ENCODE results near the gene PTX3.

GRCh38 chr3:157443905-157444796 lies 7.5 kb downstream of the PTX3 start:
- no peak for TF ChIP-seq POLR2AphosphoS5 (IDR thresholded peaks at IDR 0.05; ENCODE audit: low read depth, low read length)
- TF ChIP-seq, protein P1, sequence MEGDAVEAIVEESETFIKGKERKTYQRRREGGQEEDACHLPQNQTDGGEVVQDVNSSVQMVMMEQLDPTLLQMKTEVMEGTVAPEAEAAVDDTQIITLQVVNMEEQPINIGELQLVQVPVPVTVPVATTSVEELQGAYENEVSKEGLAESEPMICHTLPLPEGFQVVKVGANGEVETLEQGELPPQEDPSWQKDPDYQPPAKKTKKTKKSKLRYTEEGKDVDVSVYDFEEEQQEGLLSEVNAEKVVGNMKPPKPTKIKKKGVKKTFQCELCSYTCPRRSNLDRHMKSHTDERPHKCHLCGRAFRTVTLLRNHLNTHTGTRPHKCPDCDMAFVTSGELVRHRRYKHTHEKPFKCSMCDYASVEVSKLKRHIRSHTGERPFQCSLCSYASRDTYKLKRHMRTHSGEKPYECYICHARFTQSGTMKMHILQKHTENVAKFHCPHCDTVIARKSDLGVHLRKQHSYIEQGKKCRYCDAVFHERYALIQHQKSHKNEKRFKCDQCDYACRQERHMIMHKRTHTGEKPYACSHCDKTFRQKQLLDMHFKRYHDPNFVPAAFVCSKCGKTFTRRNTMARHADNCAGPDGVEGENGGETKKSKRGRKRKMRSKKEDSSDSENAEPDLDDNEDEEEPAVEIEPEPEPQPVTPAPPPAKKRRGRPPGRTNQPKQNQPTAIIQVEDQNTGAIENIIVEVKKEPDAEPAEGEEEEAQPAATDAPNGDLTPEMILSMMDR (IDR thresholded peaks at IDR 0.05): no peak
- no peak for TF ChIP-seq SIN3A (IDR thresholded peaks at IDR 0.05; ENCODE audit: borderline replicate concordance, insufficient read depth, low read depth, low read length)
- TF ChIP-seq, protein P2, sequence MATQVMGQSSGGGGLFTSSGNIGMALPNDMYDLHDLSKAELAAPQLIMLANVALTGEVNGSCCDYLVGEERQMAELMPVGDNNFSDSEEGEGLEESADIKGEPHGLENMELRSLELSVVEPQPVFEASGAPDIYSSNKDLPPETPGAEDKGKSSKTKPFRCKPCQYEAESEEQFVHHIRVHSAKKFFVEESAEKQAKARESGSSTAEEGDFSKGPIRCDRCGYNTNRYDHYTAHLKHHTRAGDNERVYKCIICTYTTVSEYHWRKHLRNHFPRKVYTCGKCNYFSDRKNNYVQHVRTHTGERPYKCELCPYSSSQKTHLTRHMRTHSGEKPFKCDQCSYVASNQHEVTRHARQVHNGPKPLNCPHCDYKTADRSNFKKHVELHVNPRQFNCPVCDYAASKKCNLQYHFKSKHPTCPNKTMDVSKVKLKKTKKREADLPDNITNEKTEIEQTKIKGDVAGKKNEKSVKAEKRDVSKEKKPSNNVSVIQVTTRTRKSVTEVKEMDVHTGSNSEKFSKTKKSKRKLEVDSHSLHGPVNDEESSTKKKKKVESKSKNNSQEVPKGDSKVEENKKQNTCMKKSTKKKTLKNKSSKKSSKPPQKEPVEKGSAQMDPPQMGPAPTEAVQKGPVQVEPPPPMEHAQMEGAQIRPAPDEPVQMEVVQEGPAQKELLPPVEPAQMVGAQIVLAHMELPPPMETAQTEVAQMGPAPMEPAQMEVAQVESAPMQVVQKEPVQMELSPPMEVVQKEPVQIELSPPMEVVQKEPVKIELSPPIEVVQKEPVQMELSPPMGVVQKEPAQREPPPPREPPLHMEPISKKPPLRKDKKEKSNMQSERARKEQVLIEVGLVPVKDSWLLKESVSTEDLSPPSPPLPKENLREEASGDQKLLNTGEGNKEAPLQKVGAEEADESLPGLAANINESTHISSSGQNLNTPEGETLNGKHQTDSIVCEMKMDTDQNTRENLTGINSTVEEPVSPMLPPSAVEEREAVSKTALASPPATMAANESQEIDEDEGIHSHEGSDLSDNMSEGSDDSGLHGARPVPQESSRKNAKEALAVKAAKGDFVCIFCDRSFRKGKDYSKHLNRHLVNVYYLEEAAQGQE (IDR thresholded peaks at IDR 0.05; ENCODE audit: insufficient read depth in 1 of 2, low read depth in 2 of 2, low read length in 1 of 2): no peak
- no peak for TF ChIP-seq TCF7L2 (IDR thresholded peaks at IDR 0.05; ENCODE audit: low read depth, low read length)

All from Panc1 (cell line).